Sigmoid colon (tissue), 7 donors: ENCODE data around the gene ACSM4. TPM values are rescaled to one million over a fixed set of nuclear protein-coding genes. Genes with fewer than 3 reads are reported as not detected.

ENCODE experiments used
- polyA plus RNA-seq, 3 donors: library from polyadenylated mRNA; stranded (reverse); fragments of 200-250 nt; gene quantifications; one replicate each; pipeline ENCODE4 v1.2.3, GENCODE V29; 2013
- total RNA-seq, 4 donors: library from RNA; depleted of rRNA; stranded (reverse); fragments of >200 nt; gene quantifications; one replicate each; pipeline ENCODE4 v1.1.0, GENCODE V29; 2016
- donor health status: healthy with polysubstance abuse.
- donor health status: Bipolar disorder and iron deficiency.
- donor health status: healthy.

The ACSM4 gene
- total and polyA plus RNA-seq, 7 donors = not detected

Other genes starting within 250 kb of the ACSM4 start
- 100 to 1,000 TPM; 420 to 622 (median 463) TPM for gene C1S, start 243.4 kb upstream of the ACSM4 start, total RNA-seq
- gene C1S, start 243.4 kb upstream of the ACSM4 start, polyA plus RNA-seq = 100 to 1,000 TPM in 1 of 3 donors, 10 to 100 TPM in 2; 15.5 to 244 (median 52.9) TPM
- gene C1R, start 211.6 kb upstream of the ACSM4 start, total RNA-seq = 100 to 1,000 TPM; 328 to 493 (median 467) TPM
- gene C1R, start 211.6 kb upstream of the ACSM4 start, polyA plus RNA-seq = 100 to 1,000 TPM in 1 of 3 donors, 10 to 100 TPM in 2; 23.8 to 257 (median 54.1) TPM
- gene C1RL, start 194.9 kb upstream of the ACSM4 start, total RNA-seq = 10 to 100 TPM; 44.2 to 82.6 (median 65.3) TPM
- 10 to 100 TPM in 2 of 3 donors, 1 to 10 TPM in 1; 9.9 to 45.5 (median 12.0) TPM for gene C1RL, start 194.9 kb upstream of the ACSM4 start, polyA plus RNA-seq
- gene RBP5, start 175.2 kb upstream of the ACSM4 start, total RNA-seq = under 1 TPM in 1 of 4 donors, not detected in 3; 0.71 TPM
- 10 to 100 TPM in 1 of 3 donors, 1 to 10 TPM in 2; 3.7 to 30.9 (median 4.2) TPM for gene RBP5, start 175.2 kb upstream of the ACSM4 start, polyA plus RNA-seq
- 10 to 100 TPM; 11.5 to 41.5 (median 19.3) TPM for gene CLSTN3, start 173.7 kb upstream of the ACSM4 start, total RNA-seq
- 10 to 100 TPM in 1 of 3 donors, 1 to 10 TPM in 2; 3.7 to 25.9 (median 6.0) TPM for gene CLSTN3, start 173.7 kb upstream of the ACSM4 start, polyA plus RNA-seq
- 10 to 100 TPM; 22.7 to 48.5 (median 35.3) TPM for gene PEX5, start 114.4 kb upstream of the ACSM4 start, total RNA-seq
- 10 to 100 TPM; 13.9 to 29.9 (median 27.0) TPM for gene PEX5, start 114.4 kb upstream of the ACSM4 start, polyA plus RNA-seq
- gene CD163L1, start 140.1 kb downstream of the ACSM4 start, total RNA-seq = 1 to 10 TPM in 2 of 4 donors, under 1 TPM in 2; 0.54 to 3.9 (median 1.2) TPM
- 10 to 100 TPM in 1 of 3 donors, 1 to 10 TPM in 2; 3.6 to 49.0 (median 4.2) TPM for gene CD163L1, start 140.1 kb downstream of the ACSM4 start, polyA plus RNA-seq
- gene CD163, start 199.7 kb downstream of the ACSM4 start, total RNA-seq = 100 to 1,000 TPM in 3 of 4 donors, 10 to 100 TPM in 1; 81.4 to 254 (median 231) TPM
- 100 to 1,000 TPM in 1 of 3 donors, 10 to 100 TPM in 2; 21.0 to 108 (median 72.0) TPM for gene CD163, start 199.7 kb downstream of the ACSM4 start, polyA plus RNA-seq